Dedifferentiated amniotic fluid mesenchymal stem cell (primary cell): ENCODE measurements around the gene METTL26.
"Not testable (repeated sequence)": the region's sequence is repeated elsewhere in the genome, so short reads cannot be mapped to it uniquely, and the experiment has no call there.

Experiments used
- DNase-seq: peaks from one replicate; pipeline ENCODE4 v3.0.0-alpha.2; 2016; ENCODE audit errors: extremely low spot score

The METTL26 gene

GRCh38 chr16:625117-625976 is 10.8 kb downstream of the METTL26 start:
- DNase-seq, result no peak

- DNase-seq, result no peak
Observed at GRCh38 chr16:624526-625070, 11.5 kb downstream of the METTL26 start.

DNA sequence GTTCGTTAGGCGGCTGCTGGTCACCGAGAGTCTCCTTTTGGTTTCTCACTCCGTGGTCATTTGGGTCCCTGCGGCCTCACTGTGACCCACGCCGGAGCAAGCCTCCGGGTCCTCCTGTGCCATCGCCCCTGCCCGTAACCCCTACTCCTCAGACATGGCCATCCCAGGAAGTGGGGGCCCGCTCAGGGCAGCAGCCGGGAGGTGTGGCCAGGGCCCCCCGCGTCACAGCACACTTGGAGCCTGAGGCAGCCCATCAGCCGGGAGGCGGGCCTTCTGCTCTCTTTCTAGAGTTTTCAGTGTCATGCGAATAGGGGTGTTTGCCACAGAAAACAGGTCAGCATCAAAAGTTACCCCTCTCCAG is 13.2 kb downstream of the METTL26 start:
- no peak for DNase-seq

DNA sequence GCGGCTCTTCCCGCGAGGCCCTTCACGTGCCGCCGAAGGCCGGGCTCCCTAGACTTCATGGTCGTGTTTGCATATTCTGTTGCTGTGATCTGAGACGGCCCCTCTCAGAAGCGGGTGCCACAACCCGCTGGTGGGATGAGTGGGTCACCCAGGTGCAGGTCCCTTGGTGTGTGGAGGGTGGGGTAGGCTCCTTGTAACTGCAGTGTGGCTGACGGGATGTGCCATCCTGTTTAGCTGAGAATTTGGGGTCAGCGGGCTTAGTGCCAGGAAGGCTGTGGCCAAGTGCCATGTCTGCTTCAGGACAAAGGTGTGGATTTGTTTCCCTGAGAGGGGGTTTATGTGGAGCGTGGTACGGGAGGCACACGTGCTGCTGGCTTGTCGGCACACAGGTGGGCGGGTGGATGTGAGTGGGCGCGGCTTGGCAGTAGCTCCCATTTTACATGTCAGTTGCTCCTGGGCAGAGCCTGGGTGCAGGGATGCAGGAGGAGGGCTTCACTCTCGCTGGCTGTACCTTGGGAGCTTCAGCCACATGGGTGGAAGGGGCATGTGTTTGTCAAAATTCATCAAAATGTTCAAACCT is 14.5 kb downstream of the METTL26 start:
- DNase-seq, result no peak

- DNase-seq, result no peak
Observed at GRCh38 chr16:620700-621525, 15.2 kb downstream of the METTL26 start.

DNA sequence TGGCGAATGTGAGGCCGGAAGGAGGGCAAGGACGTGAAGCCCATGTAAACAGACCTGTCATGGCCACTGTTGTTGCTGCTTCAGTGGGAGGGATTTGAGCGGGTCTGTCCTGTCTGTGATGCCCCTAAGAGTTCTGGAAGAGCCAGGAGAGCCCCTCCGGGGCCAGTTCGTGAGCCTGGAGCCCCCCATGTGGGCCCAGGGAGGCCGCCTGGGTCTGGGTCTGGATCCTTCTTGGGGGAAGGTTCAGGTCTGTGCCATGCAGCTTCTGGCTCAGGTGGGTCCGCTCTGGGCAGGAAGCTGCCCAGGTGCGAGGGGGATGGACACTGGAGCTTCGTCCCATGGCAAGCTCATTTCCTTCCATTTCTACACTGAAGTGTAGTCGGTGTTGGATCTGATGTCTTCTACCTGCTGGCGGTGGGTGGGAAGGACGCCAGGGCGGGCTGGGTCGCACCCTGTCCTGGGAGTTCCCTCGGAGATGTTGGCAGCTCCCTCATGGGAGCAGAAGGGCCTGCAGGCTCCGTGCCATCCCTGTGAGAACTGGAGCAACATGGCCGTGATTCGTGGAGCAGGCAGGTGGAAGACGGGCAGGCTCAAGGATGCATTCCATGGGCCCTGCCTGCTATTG is 16.5 kb downstream of the METTL26 start:
- DNase-seq, result no peak

GRCh38 chr16:617855-618254 is 18.2 kb downstream of the METTL26 start:
- no peak for DNase-seq

DNA sequence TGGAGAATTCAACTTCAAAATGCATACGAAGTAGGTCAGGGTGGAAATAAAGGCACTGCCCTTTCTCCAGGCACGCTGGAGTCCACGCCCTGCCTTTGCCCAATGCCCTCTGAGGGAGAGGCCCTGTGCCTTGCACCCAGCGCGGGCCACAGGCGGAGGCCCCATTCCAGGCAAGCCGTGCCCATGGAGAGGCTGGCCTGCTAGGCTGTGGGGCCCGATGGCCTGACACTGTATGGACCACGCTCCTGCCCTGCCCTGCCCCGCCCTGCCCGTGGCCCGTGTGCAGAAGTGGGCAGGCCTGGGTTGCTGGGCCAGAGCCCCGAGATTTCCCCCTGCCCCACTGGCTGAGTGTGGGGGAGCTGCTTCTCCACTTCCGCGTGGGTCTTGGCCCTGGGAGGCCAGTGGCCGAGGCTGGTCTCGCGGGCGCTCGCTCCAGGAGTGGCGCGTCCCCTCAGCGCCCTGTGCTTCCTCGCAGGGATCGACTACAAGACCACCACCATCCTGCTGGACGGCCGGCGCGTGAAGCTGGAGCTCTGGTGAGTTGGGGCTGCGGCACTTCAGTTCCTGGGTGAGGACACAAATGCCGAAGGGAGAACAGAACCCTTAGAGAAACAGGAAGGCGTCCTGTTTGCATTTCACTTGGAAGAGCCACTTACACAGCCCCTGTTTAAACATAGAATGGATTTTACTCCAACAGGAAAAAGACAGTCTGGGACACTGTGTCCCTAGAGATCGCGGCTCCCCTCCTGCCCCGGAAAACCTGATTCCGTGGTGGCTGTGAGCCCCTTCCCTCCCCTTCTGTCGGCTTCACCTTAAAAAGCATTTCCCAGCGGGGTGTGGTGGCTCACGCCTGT is 19.1 kb downstream of the METTL26 start:
- no peak for DNase-seq

DNA sequence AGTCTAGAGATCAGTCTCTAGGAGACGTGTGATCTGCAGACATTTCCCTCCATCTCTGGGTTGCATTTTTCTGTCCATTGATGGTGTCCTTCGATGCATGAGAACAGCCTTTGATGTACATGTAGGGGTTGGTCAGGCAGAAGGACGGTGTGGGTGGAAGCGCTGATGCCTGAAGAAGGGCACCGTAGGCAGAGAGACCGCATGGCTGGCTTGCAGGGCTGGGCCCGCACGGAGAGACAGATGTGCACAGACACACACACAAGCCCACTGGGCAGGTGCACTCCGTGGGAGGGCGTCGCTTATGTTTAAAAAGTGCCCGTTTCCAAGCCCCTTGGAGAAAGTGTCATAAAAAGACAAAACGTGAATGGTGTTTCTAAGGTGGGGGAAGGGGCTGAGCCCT is 21.0 kb downstream of the METTL26 start:
- no peak for DNase-seq

DNA sequence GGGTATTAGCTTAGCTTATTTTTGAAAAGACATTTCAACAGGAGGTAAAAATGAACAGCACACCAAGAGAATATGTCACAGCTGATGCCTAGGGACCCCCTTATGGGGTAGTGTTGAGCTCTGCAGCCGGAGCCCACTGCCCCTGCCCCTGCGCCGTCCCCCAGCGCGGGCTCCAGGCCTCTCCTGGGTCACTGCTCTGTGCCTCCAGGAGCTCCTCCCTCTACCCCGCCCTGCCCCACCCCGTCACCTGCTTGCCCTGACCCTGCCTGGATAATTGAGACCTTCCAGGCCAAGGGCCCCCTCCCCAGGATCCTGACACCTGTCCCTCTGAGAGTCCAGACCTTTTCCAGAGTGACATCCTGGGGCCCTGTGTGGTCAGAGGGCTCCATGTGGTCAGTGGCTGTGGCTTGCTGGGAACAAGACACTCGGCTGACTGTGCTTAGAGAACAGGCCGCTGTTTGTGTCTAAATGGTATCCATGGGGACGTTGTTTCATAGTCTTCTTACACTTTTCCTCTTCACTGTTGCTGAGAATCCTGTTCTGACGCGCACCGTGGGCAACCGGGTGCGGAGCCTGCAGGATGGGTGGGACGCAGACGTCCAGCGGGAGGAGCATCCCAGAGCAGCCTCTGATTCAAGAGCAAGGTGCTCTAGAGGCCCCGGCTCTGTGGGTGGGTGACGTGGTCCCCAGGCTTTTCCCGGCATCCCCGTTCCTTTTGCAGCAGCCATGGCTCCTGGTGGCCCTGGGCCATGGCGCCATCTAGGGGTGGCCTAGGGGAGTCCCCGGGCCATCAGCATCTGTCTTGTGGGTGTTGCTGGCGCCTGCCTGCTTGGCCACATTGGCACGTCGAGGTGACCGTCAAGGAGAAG is 25.4 kb downstream of the METTL26 start:
- DNase-seq, result no peak

GRCh38 chr16:609984-610383 is 26.1 kb downstream of the METTL26 start:
- no peak for DNase-seq

GRCh38 chr16:609316-609715 is 26.8 kb downstream of the METTL26 start:
- no peak for DNase-seq

- DNase-seq, result no peak
Observed at GRCh38 chr16:608019-608418, 28.1 kb downstream of the METTL26 start.

GRCh38 chr16:606656-607307 is 29.3 kb downstream of the METTL26 start:
- no peak for DNase-seq

- no peak for DNase-seq
Observed at GRCh38 chr16:603933-604332, 32.2 kb downstream of the METTL26 start.

- no peak for DNase-seq
Observed at GRCh38 chr16:600781-601180, 35.3 kb downstream of the METTL26 start.

GRCh38 chr16:598823-599739 is 37.0 kb downstream of the METTL26 start:
- DNase-seq, result no peak

DNA sequence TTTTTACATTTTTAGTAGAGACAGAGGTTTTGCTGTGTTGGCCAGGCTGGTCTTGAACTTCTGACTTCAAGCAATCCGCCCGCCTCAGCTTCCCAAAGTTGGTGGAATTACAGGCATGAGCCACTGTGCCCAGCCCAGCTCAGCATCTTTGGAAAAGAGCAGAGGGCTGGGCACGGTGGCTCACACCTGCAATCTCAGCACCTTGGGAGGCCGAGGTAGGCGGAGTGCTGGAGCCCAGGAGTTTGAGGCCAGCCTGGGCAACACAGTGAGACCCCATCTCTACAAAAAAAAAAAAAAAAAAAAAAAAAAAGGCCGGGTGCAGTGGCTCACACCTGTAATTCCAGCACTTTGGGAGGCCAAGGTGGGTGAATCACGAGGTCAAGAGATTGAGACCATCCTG is 38.5 kb downstream of the METTL26 start:
- DNase-seq, result not testable (repeated sequence)

DNA sequence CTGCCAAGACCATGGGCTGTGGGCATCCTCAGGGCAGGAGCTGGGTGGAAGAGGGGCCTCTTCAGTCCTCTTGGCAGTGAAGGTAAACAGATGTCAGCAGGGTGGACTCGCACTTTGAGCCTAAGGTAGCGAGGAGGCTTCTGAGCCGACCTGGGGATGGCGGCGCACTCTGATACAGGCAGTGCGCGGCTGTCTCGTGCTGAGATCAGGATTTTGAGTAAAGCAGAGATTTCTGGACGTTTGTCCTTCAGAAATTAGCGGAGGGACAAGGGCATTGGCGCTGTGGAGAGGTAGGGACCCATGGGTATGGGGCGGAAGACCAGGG is 39.4 kb downstream of the METTL26 start:
- DNase-seq, result no peak
